GM19239 (cell line): ENCODE results near the gene ZNF592.

Source experiments
- DNase-seq: peaks from one replicate; pipeline ENCODE4 v3.0.0; 2011; ENCODE audit warnings: low spot score; ENCODE audit not compliant: insufficient read length
- FAIRE-seq: peaks from 2 replicates; lab custom pipeline; 2011; peaks lifted over from hg19 to GRCh38; lab: Jason Lieb, UNC

ZNF592 gene

GRCh38 chr15:84804005-84804900, 55.9 kb downstream of the ZNF592 start:
- FAIRE-seq, result no peak
- DNase-seq, result no peak

GRCh38 chr15:84805221-84805620, 56.8 kb downstream of the ZNF592 start:
- DNase-seq (no peak), FAIRE-seq (no peak)

GRCh38 chr15:84807228-84807627, 58.8 kb downstream of the ZNF592 start:
- no peak for FAIRE-seq
- no peak for DNase-seq

- no peak for DNase-seq
- no peak for FAIRE-seq
Measured at GRCh38 chr15:84810073-84810840, 61.9 kb downstream of the ZNF592 start.

- no peak for DNase-seq
- FAIRE-seq, result no peak
Measured at GRCh38 chr15:84811151-84811550, 62.8 kb downstream of the ZNF592 start.

GRCh38 chr15:84811828-84812227, 63.4 kb downstream of the ZNF592 start:
- FAIRE-seq (no peak), DNase-seq (no peak)

- DNase-seq (no peak), FAIRE-seq (no peak)
Measured at GRCh38 chr15:84812842-84813241, 64.5 kb downstream of the ZNF592 start.

- no peak for FAIRE-seq
- DNase-seq, result no peak
Measured at GRCh38 chr15:84813435-84813834, 65.0 kb downstream of the ZNF592 start.

GRCh38 chr15:84813931-84814330, 65.5 kb downstream of the ZNF592 start:
- DNase-seq (no peak), FAIRE-seq (no peak)

- no peak for FAIRE-seq
- DNase-seq, result no peak
Measured at GRCh38 chr15:84814916-84815315, 66.5 kb downstream of the ZNF592 start.

- FAIRE-seq (no peak), DNase-seq (no peak)
Measured at GRCh38 chr15:84816694-84817465, 68.5 kb downstream of the ZNF592 start, which contains the start of gene ALPK3. Gene ALPK3 (plus strand): TSS chr15:84817356. CDS start chr15:84817453, 97 bp downstream.

- DNase-seq (no peak), FAIRE-seq (no peak)
Measured at GRCh38 chr15:84817466-84818081, 69.2 kb downstream of the ZNF592 start.

GRCh38 chr15:84818261-84819131, 70.1 kb downstream of the ZNF592 start:
- no peak for DNase-seq
- FAIRE-seq, result no peak

- no peak for DNase-seq
- FAIRE-seq, result no peak
Measured at GRCh38 chr15:84819291-84819768, 70.9 kb downstream of the ZNF592 start.

- DNase-seq (no peak), FAIRE-seq (no peak)
Measured at GRCh38 chr15:84819791-84820190, 71.4 kb downstream of the ZNF592 start.

- DNase-seq (no peak), FAIRE-seq (no peak)
Measured at GRCh38 chr15:84821501-84822021, 73.2 kb downstream of the ZNF592 start.

- DNase-seq (no peak), FAIRE-seq (no peak)
Measured at GRCh38 chr15:84822653-84823281, 74.4 kb downstream of the ZNF592 start.

- FAIRE-seq, result no peak
Measured at GRCh38 chr15:84823282-84823878, 75.0 kb downstream of the ZNF592 start.

More at GRCh38 chr15:84823282-84823878, 75.0 kb downstream of the ZNF592 start:
- DNase-seq, result no peak
